PC-9 (cell line): ENCODE results near the gene TSHZ3.

ENCODE experiments used
- EZH2 ChIP-seq: fragments of 200-600 bp; sonication (generic); IDR thresholded peaks from 2 replicates; pipeline ENCODE4 v1.8.0; 2017; ENCODE audit warnings: antibody characterized with exemption, low read depth
- TF ChIP-seq, protein P1 (sequence below): fragments of 200-600 bp; sonication (generic); conservative IDR thresholded peaks from 2 replicates; pipeline ENCODE4 v1.6.1; 2017; ENCODE audit warnings: mixed run types, antibody characterized with exemption, mild to moderate bottlenecking, moderate library complexity

DNA sequence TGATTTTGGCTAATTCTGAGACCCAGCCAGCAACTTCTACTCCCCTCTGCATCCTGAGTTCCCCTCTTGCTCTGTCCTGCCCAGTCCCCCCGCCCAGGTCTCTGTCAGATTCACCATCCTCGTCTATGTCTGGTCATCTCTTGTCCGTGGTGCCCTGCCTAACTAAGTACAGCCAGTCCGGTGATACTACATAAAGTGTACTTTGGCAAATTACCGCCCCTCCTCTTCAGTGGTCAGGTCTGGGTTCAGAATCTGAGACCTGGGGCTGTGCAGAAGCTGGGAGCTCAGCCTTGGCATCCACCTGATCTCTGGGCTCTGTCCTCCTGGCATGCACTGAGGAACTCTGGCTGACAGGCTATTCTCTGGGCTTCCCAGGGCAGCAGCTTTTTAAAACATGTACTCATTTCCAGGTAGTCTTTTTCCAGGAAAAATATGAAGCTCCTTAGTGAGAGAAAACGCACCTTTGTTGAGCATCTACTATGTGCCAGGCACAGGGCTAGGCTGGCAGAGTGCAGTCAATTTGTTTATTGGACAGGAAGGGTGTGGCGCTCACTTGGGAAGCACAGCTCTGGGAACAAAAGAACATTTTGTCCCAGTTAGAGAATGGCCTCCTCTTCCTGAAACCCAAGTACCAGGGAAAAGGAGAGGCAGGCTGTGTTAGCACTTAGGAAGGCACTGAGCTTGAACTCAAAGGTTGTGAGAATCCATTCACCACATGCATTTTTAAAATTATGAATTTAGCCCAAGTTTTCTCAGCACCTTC is 88.9 kb downstream of the TSHZ3 start:
- TF ChIP-seq, protein P1, sequence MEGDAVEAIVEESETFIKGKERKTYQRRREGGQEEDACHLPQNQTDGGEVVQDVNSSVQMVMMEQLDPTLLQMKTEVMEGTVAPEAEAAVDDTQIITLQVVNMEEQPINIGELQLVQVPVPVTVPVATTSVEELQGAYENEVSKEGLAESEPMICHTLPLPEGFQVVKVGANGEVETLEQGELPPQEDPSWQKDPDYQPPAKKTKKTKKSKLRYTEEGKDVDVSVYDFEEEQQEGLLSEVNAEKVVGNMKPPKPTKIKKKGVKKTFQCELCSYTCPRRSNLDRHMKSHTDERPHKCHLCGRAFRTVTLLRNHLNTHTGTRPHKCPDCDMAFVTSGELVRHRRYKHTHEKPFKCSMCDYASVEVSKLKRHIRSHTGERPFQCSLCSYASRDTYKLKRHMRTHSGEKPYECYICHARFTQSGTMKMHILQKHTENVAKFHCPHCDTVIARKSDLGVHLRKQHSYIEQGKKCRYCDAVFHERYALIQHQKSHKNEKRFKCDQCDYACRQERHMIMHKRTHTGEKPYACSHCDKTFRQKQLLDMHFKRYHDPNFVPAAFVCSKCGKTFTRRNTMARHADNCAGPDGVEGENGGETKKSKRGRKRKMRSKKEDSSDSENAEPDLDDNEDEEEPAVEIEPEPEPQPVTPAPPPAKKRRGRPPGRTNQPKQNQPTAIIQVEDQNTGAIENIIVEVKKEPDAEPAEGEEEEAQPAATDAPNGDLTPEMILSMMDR = no peak
- no peak for TF ChIP-seq EZH2
